A172 (cell line): ENCODE results near the gene TOR4A. TPM values are rescaled to one million over a fixed set of nuclear protein-coding genes. Genes with fewer than 3 reads are reported as not detected.
"Not testable (repeated sequence)": the region's sequence is repeated elsewhere in the genome, so short reads cannot be mapped to it uniquely, and the experiment has no call there.

Source experiments
- DNase-seq: peaks from one replicate; pipeline ENCODE4 v3.0.0-alpha.2; 2015; ENCODE audit warnings: low spot score
- total RNA-seq: library from RNA; depleted of rRNA; stranded (reverse); fragments of >200 nt; shearing (Covaris generic); gene quantifications from 2 replicates; pipeline ENCODE4 v1.2.3, GENCODE V29; 2014

Gene TOR4A
- total RNA-seq, 1 experiment from 2014 or later, result 94.5 TPM

DNA sequence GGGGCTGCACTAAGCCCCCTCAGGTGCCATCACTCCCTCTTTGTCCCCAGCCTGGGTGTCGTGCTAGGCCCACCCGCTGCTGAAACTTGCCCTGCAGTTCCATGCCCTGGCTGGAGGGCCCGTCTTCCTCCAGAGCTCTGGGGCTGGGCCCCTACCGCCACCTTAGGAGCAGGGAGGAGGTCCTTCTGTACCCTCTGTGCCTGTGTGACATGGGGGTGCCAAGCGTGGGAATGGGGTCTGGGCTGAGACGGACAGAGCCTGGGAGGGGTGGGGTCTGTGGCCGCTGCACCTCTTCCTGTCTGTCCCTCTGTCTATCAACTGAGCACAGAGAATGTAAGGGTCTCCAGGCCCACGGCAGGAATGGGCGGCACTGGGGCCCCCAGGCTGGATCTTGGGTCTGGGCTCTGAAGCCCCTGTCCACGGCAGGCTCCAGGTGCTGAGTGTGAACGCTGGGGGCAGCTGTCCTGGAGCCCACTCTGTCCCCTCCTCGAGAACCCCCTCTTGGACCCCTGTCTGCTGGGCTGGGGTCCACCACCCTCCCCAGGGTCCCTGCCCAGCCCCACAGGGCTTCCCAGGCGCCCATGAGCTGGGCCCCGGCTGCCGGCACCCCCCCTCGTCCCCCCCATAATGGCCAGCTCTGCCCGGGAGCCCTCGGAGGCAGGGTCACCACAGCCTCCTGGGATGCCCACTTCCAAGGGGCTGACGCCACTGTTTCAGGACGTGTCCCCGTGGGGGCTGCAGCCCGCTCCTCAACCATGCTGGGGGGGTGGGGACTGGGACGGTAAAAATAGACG is 40.4 kb downstream of the TOR4A start:
- DNase-seq, result no peak

DNA sequence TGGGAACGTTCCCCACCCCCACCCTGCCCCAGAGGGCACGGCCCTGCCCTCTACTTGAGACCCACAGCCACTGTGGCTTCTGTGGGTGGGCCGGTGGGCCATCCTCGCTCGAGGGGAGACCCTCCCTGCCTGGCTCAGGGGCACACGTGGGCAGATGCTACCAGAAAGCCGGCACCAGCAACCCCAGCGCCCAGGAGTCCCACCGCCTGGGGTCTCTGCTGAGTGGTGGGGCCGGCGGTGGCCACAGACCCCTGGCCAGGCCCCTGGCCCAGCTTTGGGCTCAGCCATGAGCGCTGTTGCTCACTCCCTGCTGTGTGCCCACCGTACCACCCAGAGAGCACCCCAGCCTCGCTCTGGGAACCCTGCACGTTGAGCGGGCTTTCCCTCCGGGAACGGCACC is 41.1 kb downstream of the TOR4A start:
- no peak for DNase-seq

DNA sequence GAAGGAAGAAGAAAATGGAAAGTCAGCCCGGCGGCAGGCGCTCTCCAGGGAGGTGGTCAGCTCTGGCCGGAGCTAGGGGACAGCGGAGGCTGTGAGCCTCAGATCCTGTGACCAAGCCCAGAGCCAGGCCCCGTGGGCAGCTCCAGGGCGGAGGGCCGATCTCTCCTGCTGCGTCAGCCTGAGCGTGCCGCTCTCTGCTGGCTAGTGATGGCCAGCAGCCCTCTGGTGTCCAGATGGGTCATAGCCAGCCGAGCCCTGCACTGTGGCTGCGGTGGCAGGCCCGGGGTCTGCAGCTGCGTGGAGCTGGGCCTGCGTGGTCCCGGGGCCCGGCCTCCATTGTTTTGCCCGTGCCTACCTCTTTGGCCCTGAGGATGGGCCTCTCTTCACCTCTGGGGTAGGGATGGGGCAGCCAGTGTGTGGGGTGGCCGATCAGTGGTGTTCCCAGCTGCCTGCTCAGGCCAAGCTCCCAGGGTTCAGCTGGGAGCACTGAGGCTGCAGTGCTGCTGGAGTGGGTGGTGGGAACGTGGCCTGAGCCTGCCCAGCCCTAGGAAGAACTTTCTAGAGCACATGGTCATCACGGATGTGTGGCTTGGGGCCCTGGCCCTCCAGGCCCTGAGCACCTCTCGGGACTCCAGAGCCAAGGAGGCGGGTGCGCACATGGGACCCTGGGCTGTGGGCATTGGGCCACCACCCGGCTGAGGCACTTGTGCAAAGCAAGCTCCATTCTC is 41.6 kb downstream of the TOR4A start:
- DNase-seq, result no peak

DNA sequence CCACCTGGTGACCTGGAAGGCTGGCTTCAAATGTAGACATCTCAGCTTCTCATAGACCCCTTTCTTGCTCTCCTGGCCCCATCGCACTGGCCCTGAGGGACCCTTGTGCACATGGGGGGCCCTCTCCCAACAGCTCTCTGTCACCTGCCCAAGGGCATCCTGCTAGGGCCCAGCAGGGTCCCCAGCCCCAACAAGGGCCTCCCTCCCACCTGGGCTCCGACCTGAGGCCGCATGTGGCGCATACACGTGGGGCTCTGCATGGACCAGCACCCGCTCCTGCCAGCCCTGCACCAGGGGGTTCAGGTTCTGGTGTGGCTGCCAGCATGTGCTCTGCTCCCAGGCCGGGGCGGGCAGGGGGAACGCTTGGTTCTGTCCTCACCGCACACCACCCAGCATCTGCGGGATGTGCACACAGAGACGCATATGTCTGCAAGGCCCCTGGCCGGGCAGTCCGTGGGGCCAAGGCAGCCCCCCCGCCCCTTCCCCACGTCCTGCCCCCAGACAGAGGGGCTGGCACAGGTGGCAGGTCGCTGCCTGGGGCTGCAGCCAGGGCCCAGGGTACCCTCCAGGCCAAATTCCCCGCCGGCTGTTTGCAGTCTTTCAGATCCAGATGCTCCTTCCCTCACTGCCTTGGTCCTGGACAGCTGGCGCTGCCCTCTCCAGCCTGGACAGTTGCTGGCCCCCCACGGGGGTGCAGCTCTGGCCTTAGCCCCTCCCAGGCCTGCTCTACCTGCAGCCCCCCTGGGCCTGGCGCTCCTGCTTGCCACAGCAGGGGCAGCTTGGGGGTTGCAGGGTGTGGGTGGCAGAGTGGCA is 42.4 kb downstream of the TOR4A start:
- no peak for DNase-seq

DNA sequence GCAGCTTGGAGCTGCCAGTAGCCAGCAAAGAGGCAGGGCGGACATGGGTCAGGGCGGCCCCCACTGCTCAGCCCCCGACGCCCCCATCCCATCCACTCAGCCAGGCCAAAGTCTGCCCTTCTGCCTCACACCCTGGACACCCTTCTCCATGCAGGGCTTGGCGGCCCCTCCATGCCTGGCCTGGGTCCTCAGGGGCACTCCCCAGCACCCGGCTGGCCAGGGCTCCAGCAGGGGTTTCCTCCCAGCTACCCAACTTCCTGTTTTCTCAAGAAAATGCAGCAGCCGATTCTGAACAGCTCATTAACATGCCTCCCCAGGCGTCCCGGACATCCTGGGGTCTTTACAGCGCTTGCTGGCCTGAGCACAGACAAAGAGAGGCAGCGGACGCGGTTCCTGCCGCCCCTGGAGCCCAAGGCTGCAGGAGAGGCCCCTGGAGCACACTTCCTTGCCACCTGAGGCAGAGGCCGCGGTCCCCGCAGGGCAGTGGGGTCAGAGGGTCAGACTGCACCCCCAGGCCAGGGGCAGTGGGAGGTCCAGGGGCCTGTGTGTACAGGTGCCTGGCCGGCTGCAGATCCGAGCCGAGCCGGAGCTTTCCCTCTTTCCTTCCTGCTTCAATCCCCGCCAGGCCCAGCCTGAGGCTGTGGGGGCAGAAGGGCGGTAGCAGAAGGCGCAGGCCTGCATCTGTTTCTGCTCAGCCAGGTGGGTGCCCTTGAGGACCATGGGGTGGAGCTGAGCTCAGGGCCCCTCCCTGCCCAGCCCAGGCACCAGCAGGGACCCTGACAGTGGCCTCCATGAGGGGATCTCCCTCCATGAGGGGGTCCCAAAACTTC is 43.2 kb downstream of the TOR4A start:
- DNase-seq, result no peak

DNA sequence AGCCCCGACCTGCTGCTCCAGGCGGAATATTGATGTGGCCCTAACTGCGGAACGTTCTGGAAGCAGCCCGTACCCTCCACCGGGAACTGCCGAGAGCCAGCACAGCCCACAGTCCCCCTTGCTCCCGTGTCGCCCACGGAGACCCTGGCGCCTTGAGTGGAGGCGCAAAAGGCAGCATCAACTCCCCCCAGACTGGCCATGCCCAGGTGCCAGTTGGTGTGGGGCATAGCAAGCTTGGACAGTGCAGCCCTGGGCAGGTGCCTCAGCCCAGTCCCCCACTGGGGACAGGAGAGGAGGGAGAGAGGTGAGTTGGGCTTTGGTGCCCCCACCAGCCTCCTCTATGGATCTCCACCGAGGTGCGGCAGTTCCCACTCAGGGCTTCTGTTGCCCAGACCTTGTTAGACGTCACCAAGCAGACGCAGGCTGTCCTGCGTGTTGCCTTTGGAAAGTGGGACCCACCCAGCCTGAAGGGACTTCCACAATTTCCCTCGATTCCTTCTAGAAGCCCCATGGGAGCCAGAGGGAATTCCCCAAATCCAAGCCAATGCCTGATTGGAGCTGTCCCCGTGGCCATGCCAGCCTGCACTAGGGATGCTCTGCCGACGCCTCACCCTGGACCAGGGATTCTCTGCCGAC is 44.3 kb downstream of the TOR4A start:
- DNase-seq, result no peak

DNA sequence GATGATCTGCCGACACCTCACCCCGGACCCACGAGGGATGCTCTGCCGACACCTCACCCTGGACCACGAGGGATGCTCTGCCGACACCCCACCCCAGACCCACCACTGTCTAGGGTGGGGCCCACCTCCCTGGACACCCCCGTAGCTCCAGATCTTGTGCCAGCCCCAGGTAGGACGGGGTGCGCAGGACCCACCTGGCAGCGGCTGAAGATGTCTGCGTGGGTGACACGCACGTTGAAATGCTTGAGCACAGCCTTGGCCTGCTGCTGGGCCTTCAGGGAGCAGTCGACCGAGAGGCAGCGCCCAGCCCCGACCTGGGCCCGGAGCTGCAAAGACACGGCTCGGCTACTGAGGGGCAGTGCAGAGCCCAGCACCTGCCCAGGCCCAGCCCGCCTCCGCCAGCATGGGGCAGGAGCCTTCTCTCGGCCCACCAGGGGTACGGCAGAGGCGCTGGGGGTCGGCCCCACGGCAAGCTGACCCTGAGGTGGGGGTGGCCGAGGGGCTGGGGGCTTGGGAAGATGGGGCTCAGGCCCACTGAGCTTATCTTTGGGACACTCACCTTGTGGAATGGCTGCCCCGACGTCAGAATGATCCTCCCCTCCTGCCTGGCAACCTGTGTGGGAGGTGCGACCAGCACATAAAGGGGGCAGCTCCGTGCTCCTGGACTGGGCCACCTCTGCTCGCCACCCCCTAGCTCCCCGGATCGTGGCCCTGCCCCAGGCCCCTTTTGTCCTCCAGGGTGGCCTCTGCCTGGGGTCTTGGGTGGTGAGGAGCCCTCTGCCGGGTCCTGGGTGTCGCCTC is 46.2 kb downstream of the TOR4A start:
- DNase-seq, result no peak

DNA sequence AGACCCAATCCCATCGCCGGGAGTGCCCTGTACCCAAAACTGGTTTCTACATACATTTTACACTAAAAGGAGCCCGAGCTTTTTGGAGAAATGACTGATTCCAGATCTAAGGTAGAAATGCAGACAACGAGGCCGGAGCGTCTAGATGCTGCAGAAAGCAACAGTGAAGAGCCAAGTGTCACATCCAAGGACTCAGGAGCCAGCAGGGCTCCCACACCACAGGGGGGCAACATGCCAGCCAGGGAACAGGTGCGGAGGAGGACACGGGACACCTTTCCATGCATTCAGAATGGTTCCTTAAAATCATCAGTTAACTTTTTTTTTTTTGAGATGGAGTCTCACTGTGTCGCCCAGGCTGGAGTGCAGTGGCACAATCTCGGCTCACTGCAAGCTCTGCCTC is 47.6 kb downstream of the TOR4A start:
- DNase-seq, result no peak

DNA sequence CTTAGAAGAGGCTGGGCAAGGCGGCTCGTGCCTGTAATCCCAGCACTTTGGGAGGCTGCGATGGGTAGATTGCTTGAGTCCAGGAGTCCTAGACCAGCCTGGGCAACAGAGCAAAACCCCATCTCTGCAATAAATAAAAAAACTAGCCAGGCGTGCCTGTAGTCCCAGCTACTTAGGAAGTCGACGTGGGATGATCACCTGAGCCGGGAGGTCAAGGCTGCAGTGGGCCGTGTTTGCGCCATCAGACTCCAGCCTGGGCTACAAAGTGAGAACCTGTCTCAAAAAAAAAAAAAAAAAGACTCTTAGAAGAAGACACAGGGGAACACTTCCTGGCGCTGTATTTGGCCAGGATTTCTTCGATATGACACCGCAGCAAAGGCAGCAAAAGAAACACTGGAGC is 48.3 kb downstream of the TOR4A start:
- DNase-seq, result no peak

DNA sequence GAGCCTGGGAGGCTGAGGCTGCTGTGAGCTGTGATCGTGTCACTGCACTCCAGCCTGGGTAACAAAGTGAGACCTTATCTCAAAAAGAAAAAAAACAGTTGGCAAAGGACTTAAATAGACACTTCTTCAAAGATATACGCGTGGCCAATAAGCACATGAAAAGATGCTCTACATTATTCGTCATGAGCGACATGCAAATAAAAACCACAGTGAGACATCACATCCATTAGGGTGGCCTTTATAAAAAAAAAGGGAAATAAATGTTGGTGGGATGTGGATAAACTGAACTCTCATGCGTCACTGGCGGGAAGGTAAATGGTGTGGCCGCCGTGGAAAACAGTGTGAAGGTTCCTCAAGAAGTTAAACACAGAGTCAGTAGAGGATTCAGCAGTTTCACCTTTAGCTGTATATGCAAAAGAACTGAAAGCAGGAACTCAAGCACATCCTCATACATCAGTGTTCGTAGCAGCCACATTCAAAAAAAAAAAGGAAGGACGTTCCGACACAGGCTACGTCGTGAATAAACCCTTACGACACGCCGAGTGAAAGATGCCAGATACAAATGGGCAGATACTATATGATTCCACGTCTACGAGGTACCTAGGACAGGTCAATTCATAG is 49.0 kb downstream of the TOR4A start:
- DNase-seq, result no peak

DNA sequence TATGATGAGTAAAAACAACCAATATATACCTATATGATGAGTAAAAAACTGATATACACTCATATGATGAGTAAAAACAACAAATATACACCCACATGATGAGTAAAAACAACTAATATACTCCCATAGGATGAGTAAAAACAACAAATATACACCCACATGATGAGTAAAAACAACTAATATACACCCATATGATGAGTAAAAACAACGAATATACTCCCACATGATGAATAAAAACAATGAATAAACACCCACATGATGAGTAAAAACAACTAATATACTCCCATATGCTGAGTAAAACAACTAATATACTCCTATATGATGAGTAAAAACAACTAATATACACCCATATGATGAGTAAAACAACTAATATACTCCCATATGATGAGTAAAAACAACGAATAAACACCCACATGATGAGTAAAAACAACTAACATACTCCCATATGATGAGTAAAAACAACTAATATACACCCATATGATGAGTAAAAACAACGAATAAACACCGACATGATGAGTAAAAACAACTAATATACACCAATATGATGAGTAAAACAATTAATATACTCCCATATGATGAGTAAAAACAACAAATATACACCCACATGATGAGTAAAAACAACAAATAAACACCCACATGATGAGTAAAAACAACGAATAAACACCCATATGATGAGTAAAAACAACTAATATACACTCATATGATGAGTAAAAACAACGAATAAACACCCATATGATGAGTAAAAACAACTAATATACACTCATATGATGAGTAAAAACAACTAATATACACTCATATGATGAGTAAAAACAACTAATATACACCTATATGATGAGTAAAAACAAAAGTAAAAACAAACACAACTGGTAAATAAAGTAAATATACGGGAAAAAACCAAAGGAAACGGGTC is 50.4 kb downstream of the TOR4A start:
- DNase-seq, result not testable (repeated sequence)

DNA sequence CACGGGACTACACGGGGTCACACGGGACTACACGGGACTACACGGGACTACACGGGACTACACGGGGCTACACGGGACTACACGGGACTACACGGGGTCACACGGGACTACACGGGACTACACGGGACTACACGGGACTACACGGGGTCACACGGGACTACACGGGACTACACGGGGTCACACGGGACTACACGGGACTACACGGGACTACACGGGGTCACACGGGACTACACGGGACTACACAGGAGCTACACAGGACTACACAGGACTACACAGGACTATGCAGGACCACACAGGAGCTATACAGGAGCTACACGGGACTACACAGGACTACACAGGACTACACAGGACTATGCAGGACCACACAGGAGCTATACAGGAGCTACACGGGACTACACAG is 52.1 kb downstream of the TOR4A start:
- not testable (repeated sequence) for DNase-seq

DNA sequence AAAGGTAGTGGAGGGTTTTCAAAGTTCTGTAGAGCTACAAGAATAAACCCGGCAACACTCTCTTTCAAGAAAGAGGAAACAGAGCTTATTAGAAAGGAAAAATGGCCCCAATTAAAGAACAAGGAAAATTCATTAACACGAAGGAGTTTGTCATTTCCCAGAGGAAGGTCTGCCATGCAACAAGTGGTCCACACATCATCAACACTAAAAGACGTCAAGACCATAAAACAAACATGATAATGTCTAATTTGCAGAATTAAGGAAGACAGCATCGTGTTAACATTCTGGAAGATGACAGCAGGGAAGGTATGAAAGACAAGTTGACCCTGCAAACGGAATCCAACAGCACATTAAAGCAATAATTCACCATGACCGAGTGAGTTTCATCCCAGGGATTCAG is 53.2 kb downstream of the TOR4A start:
- DNase-seq, result no peak

DNA sequence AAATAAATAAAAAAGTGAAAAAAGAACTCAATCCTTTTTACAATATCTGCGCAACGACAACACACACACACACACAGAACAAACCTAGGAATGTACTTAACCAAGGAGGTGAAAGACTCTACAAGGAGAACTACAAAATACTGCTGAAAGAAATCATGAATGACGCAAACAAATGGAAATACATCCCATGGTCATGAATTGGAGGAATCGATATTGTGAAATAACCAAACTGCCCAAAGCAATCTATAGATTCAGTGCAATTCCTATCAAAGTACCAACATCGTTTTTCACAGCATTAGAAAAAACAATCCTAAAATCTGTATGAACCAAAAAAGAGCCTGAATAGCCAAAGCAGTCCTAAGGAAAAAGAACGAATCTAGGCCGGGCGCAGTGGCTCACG is 54.4 kb downstream of the TOR4A start:
- no peak for DNase-seq
